Stimulated activated CD8-positive, alpha-beta memory T cell treated with anti-CD3 and anti-CD28 coated beads, Interleukin-12 subunit alpha, Interleukin-12 subunit beta, amount 100 ng/mL, for 1 hour (primary cell): Measurements from ENCODE around the gene CCDC61.

Experiments
- DNase-seq: peaks from one replicate; pipeline ENCODE4 v3.0.0-alpha.2; 2020; ENCODE audit warnings: low read depth

The CCDC61 gene

GRCh38 chr19:46015687-46016425 lies 20.6 kb downstream of the CCDC61 start:
- DNase-seq, result no peak

GRCh38 chr19:46016426-46017094 lies 21.3 kb downstream of the CCDC61 start:
- DNase-seq, result peak; percentile 68

DNA sequence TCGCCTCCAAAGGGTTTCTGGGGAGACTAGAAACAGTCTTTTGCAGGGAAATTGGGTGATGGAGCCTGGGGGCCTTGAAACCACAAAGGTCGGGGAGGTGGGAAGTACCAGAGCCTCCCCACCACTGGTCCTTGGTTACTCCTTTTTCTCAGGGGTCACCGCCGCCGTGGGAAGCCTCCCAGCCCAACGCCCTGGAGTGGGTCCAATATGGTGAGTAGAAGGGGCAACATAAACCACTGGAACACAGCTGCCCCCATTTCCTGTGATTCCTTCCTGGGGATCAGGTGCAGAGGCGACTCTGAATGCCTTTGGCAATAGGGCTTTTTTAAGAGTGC lies 21.8 kb downstream of the CCDC61 start:
- no peak for DNase-seq

GRCh38 chr19:46017874-46018675 lies 22.8 kb downstream of the CCDC61 start:
- DNase-seq, result no peak

- no peak for DNase-seq
These were observed 23.5 kb downstream of the CCDC61 start for GRCh38 chr19:46018729-46019251.

DNA sequence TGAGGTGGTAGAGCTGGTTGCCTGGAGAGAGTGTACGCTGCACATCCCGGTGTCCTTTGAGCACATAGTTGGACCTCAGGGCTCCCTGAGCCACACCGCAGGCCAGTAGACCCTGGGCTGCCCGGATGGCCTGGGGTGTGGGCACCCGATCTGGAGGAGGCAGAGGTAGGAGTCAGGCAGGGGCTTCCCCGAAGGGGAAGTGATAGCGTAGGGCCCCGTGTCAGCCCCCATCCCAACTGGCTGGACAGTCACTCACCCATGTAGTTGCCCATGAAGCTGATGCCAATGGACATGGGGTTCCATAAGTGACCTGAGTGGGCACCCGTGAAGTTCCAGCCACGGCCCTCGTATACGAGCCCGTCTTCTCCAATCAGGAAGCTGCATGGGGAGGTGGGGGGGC lies 24.0 kb downstream of the CCDC61 start:
- DNase-seq, result no peak

- no peak for DNase-seq
These were observed 25.5 kb downstream of the CCDC61 start for GRCh38 chr19:46020819-46021125.

DNA sequence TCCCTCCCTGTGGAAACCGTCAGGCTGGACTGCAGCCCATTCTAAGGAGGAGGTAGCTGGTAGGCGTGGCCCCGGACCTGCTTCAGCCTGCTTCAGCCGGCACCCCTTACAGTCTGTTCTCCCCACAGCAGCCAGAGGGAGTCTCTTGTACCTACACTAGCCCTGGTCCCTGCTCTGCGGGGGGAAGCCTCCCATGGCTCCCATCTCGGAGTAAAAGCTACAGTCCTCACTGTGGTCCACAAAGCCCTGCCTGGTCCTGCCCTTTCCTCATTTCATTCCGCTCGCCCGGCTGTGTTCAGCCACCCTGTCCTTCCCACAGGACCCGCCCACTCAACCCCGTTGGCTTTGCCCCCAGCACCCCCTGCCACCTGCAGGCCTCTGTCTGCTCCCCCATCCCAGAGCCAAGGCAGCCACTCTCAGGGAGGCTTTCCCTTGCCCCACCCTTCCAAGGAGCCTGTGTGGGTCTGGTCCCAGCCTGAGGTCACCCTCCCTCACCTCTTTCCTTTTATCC lies 26.3 kb downstream of the CCDC61 start:
- DNase-seq, result no peak

DNA sequence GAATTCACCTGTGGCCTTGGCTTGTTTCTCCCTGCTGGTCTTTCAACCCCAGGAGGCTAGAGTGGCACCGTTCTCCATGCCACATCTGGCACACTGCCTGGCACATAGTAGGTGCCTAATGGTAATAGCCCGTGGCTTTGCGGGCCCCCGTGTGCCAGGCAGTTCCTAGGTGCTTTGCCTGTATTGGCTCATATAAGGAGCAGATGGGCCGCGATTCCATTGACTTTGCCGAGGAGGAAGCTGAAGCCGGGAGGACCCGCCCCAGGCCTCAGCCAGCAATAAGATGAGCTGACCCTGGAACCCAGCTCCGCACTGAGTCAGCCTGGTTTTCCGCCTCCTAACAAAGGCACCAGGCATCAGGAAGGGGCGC lies 26.8 kb downstream of the CCDC61 start:
- DNase-seq, result no peak

- DNase-seq, result no peak
These were observed 27.4 kb downstream of the CCDC61 start, which contains the start of gene PGLYRP1 for GRCh38 chr19:46022431-46023310. Gene PGLYRP1, minus strand, starts transcription at chr19:46023053. Its CDS starts 32 bp downstream, at chr19:46023021.

- DNase-seq, result no peak
These were observed 28.1 kb downstream of the CCDC61 start for GRCh38 chr19:46023311-46023779.

DNA sequence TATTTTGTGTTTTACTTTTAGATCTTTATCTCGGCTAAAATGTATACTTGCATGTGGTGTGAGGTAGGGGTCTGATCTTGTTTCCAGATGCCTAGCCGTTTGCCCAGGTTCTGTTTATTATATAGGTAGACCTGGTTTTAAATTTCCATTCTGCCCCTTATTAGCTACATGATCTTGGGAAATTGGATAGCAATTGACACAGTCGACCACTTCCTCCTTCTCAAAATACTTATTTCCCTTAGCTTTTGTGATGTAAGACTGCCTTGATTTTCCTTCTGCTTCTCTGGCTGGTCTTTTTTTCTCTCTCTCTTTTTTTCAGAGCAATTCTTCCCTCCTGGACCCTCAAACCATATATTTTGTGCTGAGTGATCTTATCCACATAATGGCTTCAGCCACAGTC lies 30.6 kb downstream of the CCDC61 start:
- no peak for DNase-seq

DNA sequence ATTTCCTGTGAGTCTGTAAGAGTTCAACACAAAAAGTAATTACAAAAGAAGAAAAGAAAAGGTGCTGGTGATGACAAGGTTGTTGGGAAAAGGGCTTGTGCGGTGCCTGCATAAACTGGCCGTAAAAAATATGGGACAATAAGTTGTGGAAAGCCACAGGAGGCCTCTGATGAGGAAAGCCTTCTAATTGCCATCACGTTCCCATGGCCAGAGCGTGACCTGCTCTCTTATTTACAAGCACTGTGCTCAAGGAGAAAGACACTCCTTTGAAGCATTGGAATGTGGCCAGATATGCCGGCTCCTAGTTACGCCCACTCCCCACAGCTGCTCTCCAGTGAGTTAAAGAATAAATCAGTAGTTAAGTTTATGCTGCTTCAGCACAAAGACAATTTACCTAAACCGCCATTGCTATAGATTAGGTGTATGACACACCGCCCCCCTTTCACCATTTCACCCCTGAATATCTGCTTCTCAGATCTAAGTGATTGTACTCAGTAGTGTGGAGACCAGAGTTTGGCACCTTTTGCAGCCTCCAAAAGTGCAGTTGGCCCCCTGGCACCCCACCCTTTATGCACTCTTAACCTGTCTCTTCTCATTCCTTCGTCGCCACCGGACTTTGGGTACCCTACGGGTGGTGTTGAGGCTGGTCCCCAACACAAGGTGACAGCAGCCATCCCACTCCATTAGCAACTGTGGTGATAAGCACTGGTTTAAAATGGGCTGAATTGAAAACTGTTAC lies 35.7 kb downstream of the CCDC61 start:
- DNase-seq, result no peak

- DNase-seq, result no peak
These were observed 36.7 kb downstream of the CCDC61 start for GRCh38 chr19:46031781-46032596.

DNA sequence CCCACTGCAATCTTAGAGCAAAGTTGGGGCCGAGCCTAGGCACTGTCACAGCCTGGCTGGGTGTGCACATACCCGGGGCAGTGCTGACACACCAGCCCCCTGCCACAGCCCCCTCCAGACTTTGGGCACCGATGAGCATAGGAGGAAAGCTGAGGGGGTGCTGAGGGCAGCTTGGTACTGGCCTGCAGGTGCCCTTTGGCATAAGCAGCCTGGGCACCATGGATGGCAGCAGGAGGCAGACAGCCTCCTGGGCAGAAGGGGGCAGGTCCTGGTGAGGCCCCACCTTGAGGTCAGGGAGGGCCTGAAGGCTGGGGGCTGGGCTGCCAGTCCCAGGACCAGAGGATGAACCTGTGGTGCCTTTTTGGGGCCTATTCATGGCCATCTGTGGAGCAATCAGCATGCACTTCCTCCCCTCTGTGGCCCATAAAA lies 37.3 kb downstream of the CCDC61 start:
- no peak for DNase-seq

DNA sequence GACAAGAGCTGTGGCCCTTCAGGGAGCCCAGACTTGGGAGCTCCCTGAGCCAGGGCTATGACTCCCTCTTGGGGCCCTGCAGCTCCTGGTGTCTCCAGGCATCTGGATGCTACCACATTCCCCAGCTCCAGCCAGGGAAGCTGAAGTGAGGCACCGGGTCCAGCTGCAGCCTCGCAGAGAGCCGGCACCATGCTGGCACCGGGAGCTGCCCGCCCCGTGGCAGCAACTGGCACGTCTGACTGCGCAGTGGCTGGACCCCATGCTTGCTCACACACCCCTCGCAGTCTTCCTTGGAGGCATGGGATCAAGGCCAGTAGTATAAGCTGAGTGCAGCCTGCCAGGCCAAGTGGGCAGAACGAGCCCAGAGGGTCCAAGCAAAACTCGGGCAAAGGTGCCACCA lies 38.1 kb downstream of the CCDC61 start:
- no peak for DNase-seq

GRCh38 chr19:46035546-46035945 lies 40.3 kb downstream of the CCDC61 start:
- DNase-seq, result no peak

- no peak for DNase-seq
These were observed 40.9 kb downstream of the CCDC61 start for GRCh38 chr19:46035986-46036743.

DNA sequence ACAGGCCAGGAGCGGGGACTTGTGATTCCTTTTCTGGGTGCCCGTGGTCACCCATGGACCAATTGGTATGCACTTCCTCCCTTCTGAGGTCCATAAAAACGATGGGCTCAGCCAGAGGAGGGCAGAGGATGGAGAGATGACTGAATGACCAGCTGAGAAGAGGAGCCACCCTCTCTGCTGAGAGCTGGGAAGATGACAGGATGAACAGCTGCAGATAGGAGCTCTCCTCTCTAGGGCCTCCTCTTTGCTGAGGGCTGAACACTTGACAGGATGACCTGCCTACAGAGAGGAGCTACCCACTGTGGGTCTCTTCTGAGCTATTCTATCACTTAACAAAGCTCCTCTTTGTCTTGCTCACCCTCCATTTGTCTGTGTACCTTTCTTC lies 41.5 kb downstream of the CCDC61 start:
- DNase-seq, result no peak
